ENCODE data around the gene CHGA. TPM values are rescaled to one million over a fixed set of nuclear protein-coding genes. Genes with fewer than 3 reads are reported as not detected.
A peak's percentile ranks its signal among the peaks of the same experiment; 100 is the strongest.

CHGA gene
- total and polyA plus RNA-seq, 12 donors = 0.14 TPM; not detected in 11

DNA sequence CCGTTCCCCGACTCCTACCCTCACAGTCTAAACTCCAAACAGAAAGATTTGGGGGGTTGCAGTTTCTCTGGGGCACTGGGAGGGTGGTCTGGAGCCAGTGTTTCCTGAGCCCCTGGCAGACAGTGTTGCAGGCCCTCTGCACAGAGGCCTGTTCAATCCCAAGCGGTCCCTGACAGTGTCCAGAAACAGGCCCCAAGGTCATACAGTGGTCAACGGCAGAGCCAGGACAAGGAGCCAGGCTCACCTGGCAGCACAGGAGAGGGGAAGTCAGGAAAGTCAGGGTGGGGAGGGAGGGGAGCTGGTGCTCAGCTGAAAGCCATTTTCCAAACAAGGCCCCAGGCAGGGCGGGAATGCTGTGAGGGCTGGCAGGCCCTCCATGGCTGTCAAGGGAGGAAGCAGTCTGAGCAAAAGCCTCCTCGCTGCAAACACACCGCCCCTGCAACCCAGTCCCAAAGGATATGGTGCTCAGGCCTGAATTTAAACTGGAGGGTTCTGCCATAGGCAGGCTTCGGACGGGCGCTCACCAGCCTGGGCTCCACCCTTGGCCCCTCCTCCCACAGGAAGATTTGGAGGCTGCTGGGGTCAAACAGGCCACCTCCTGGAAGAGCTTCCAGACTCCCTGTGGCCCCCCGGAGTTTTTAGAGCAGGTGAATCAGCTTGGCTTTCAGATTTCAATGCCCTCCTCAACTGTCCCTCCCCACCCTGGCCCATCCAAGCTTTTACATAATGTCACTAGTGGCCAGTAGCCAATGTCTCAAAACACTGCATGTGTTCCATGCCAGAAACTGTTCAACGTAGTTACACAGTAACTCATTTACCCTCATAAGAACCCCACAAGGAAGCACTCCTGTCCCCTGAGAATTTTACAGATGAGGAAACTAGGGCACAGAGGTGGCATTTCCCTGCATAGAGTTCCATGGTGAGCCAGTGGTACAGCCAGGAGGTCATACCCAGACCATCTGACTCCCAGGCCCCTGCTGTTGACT, 41.5 kb downstream of the CHGA start:
- WGBS, 2 donors = 68 to 71% methylated on average over 12 of the region's 12 CpGs
- Histone ChIP-seq H3K36me3 (peaks cover 0 to 27% (median 0%) of the 10 kb centered on the region in 9 donors), H3K4me3 (no peak overlapping the region), H3K4me1 (peaks cover 3 to 53% (median 34%) of the 10 kb centered on the region in 9 donors), H3K27ac (peak overlapping the region; percentile 3 to 84 (median 75)), H3K9me3 (peaks cover 0 to 6% (median 0%) of the 10 kb centered on the region in 11 donors), H3K27me3 (no peaks in the 10 kb centered on the region)
- intact Hi-C loops (cut with DNase I) = no loop called here
- ATAC-seq (peak; percentile 41 to 78 (median 66)), DNase-seq (no peak)
- TF ChIP-seq, protein P1, sequence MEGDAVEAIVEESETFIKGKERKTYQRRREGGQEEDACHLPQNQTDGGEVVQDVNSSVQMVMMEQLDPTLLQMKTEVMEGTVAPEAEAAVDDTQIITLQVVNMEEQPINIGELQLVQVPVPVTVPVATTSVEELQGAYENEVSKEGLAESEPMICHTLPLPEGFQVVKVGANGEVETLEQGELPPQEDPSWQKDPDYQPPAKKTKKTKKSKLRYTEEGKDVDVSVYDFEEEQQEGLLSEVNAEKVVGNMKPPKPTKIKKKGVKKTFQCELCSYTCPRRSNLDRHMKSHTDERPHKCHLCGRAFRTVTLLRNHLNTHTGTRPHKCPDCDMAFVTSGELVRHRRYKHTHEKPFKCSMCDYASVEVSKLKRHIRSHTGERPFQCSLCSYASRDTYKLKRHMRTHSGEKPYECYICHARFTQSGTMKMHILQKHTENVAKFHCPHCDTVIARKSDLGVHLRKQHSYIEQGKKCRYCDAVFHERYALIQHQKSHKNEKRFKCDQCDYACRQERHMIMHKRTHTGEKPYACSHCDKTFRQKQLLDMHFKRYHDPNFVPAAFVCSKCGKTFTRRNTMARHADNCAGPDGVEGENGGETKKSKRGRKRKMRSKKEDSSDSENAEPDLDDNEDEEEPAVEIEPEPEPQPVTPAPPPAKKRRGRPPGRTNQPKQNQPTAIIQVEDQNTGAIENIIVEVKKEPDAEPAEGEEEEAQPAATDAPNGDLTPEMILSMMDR (IDR thresholded peaks at IDR 0.05) = no peak

DNA sequence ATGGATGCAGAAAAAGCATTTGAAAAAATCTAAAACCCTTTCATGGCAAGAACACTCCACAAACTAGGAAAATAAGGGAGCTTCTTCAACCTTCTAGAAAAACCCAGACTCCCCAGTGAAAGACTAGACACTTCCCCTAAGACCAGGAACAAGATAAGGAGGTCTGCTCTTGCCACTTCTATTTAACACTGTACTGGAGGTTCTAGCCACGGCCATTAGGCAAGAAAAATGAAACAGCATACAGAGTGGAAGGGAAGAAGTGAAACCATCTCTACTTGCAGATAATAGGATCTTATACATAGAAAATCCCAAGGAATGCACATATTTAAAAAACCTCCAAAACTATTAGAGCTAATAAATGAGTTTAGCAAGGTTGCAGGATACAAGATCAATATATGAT, 42.3 kb downstream of the CHGA start:
- Histone ChIP-seq H3K9me3 (peaks cover 0 to 6% (median 0%) of the 10 kb centered on the region in 11 donors), H3K36me3 (peaks cover 0 to 21% (median 0%) of the 10 kb centered on the region in 9 donors), H3K4me1 (peaks cover 3 to 53% (median 34%) of the 10 kb centered on the region in 9 donors), H3K27me3 (no peaks in the 10 kb centered on the region), H3K4me3 (no peak overlapping the region), H3K27ac (peak overlapping the region in 7 of 10 donors; percentile 4 to 84 (median 72))
- ATAC-seq (no peak), DNase-seq (no peak)
- 82 to 83% methylated on average over 1 of the region's 1 CpG for WGBS, 2 donors
- intact Hi-C loops (cut with DNase I) = no loop called here
- TF ChIP-seq, protein P1 (IDR thresholded peaks at IDR 0.05) = no peak

DNA sequence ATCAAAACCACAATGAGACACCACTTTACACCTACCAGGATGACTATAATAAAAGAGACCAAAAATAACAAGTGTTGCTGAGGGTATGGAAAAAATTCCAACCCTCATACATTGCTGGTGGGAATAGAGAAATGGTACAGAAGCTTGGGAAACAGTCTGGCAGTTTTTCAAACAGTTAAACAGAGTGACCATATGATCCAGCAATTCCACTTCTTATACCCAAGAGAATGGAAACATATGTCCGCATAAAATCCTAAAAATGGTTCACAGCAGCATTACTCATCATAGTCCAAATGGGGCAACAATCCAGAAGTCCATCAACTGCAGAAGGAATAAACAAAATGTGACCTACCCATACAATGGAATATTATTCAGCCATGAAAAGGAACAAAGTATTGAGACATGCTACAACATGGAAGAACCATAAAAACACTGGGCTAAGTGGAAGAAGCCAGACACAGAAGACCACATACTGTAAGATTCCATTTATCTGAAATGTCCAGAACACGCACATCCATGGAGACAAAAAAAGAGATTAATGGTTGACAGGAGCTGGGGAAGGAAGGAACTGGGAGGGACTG, 44.5 kb downstream of the CHGA start:
- 93 to 94% methylated on average over 2 of the region's 2 CpGs for WGBS, 2 donors
- Histone ChIP-seq H3K27ac (no peak overlapping the region), H3K4me3 (no peak overlapping the region), H3K9me3 (peaks cover 0 to 6% (median 0%) of the 10 kb centered on the region in 11 donors), H3K4me1 (peaks cover 3 to 52% (median 31%) of the 10 kb centered on the region in 9 donors), H3K36me3 (peaks cover 0 to 2% (median 0%) of the 10 kb centered on the region in 9 donors), H3K27me3 (no peaks in the 10 kb centered on the region)
- intact Hi-C loops (cut with DNase I) = no loop called here
- TF ChIP-seq, protein P1 (IDR thresholded peaks at IDR 0.05) = no peak
- ATAC-seq (no peak), DNase-seq (no peak)

DNA sequence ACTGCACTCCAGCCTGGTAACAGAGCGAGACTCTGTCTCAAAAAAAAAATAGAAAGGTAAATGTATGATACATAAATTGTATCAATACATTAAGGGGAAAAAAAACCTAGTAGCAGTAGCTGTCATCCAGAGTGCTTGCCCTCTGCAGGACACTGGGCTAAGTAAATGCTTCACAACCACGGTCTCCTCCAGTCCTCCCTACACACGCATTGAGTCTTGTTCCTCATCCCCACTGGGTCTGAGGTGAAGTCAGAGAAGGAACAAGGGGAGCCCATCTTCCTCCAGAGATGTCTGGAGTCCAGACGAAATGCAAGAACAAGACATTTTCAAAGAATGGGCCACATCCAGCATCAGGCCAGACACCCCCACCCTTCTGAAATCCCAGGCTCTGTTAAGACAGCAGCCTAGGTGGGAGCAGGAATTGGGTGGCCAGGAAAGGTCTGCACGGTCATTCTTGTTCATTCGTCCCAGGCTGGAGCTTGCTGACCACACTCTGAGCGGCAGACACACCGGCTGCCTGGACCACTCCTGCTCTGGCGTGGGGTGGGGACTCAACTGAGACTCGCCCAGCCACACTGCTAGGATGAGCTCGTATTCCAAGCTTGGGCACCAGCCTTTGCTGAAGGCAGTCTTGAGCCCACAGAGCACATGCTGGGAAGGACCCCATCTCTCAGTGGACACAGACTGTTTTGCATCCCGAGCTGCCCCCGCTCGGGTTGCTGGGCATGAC, 45.5 kb downstream of the CHGA start:
- no peak for ATAC-seq

More for the DNA sequence above, 45.5 kb downstream of the CHGA start:
- peaks cover 3 to 52% (median 31%) of the 10 kb centered on the region in 9 donors for H3K4me1 ChIP-seq
- TF ChIP-seq, protein P1 (IDR thresholded peaks at IDR 0.05) = no peak
- H3K27ac ChIP-seq = peak overlapping the region in 2 of 10 donors; percentile 69 to 75
- H3K27me3 ChIP-seq = no peaks in the 10 kb centered on the region
- WGBS, 2 donors = 95% methylated on average over 14 of the region's 14 CpGs
- intact Hi-C loops (cut with DNase I) = no loop called here
- no peak overlapping the region for H3K4me3 ChIP-seq
- no peak for DNase-seq
- no peaks in the 10 kb centered on the region for H3K36me3 ChIP-seq
- H3K9me3 ChIP-seq = peaks cover 0 to 6% (median 0%) of the 10 kb centered on the region in 11 donors

Data from heart right ventricle (tissue), 16 donors.